ENCODE results near the gene TNFRSF4. TPM values are rescaled to one million over a fixed set of nuclear protein-coding genes. Genes with fewer than 3 reads are reported as not detected.

TNFRSF4 gene
- total and polyA plus RNA-seq, 4 experiments from 2014 or later: 13.5 to 75.1 (median 39.3) TPM

GRCh38 chr1:1168451-1169411 is 45.2 kb downstream of the TNFRSF4 start:
- Histone ChIP-seq H3K4me1 (ENCODE audit: insufficient read depth, low read length) (peaks cover 38% of the 10 kb centered on the region), H3K27ac (ENCODE audit: low read depth, low read length) (no peak overlapping the region), H3K27me3 (ENCODE audit: insufficient read depth, low read length) (no peaks in the 10 kb centered on the region), H3K4me3 (ENCODE audit: low read length in 2 of 2) (no peak overlapping the region), H3K9me3 (ENCODE audit: control insufficient read depth in 1 of 2, low read length in 2 of 2) (no peaks in the 10 kb centered on the region), H3K36me3 (ENCODE audit: insufficient read depth, low read length) (no peaks in the 10 kb centered on the region)
- CTCF ChIA-PET (ENCODE audit: partially characterized antibody): no interaction called here
- H3K4me1 Mint-ChIP-seq: peaks cover 5 to 18% (median 9%) of the 10 kb centered on the region in 4 donors
- intact Hi-C loops (cut with micrococcal nuclease): no loop called here
- peaks cover 0 to 2% (median 0%) of the 10 kb centered on the region in 8 donors for H3K9me3 Mint-ChIP-seq
- no peak overlapping the region for H3K27ac Mint-ChIP-seq
- peaks cover 3 to 8% of the 10 kb centered on the region in 2 donors for H3K27me3 Mint-ChIP-seq
- no peak overlapping the region for H3K4me3 Mint-ChIP-seq
- no peaks in the 10 kb centered on the region for H3K36me3 Mint-ChIP-seq
- no peak for DNase-seq
- POLR2A ChIA-PET (ENCODE audit: partially characterized antibody): interaction anchor here (1.1 to 1.8 kb wide), 2 partner anchors 11 kb away, joined by 3 to 4 read pairs; no protein-coding TSS in a partner anchor

- intact Hi-C loops (cut with micrococcal nuclease): no loop called here
- H3K9me3 Mint-ChIP-seq: peaks cover 0 to 2% (median 0%) of the 10 kb centered on the region in 8 donors
- H3K4me3 Mint-ChIP-seq: no peak overlapping the region
- ChIA-PET CTCF (ENCODE audit: partially characterized antibody) (no interaction called here), POLR2A (ENCODE audit: partially characterized antibody) (interaction anchor here (1.8 kb wide), 1 partner anchor 10 kb away, joined by 4 read pairs; no protein-coding TSS in a partner anchor)
- H3K27me3 Mint-ChIP-seq: peaks cover 3 to 8% of the 10 kb centered on the region in 2 donors
- no peaks in the 10 kb centered on the region for H3K36me3 Mint-ChIP-seq
- peaks cover 30% of the 10 kb centered on the region for H3K4me1 ChIP-seq (ENCODE audit: insufficient read depth, low read length)
- DNase-seq: no peak
- no peaks in the 10 kb centered on the region for H3K36me3 ChIP-seq (ENCODE audit: insufficient read depth, low read length)
- H3K27ac Mint-ChIP-seq: no peak overlapping the region
- no peak overlapping the region for H3K27ac ChIP-seq (ENCODE audit: low read depth, low read length)
- no peak overlapping the region for H3K4me3 ChIP-seq (ENCODE audit: low read length in 2 of 2)
- no peaks in the 10 kb centered on the region for H3K9me3 ChIP-seq (ENCODE audit: control insufficient read depth in 1 of 2, low read length in 2 of 2)
- H3K27me3 ChIP-seq (ENCODE audit: insufficient read depth, low read length): no peaks in the 10 kb centered on the region
- peaks cover 5 to 13% (median 9%) of the 10 kb centered on the region in 4 donors for H3K4me1 Mint-ChIP-seq
Measured at GRCh38 chr1:1167841-1168450, 46.0 kb downstream of the TNFRSF4 start.

GRCh38 chr1:1167398-1167821 is 46.5 kb downstream of the TNFRSF4 start:
- no peak for DNase-seq
- intact Hi-C loops (cut with micrococcal nuclease): no loop called here
- H3K4me1 Mint-ChIP-seq: peaks cover 5 to 12% (median 8%) of the 10 kb centered on the region in 4 donors
- H3K4me3 ChIP-seq (ENCODE audit: low read length in 2 of 2): no peak overlapping the region
- no peak overlapping the region for H3K4me3 Mint-ChIP-seq
- H3K4me1 ChIP-seq (ENCODE audit: insufficient read depth, low read length): peaks cover 28% of the 10 kb centered on the region
- H3K27me3 ChIP-seq (ENCODE audit: insufficient read depth, low read length): no peaks in the 10 kb centered on the region
- no peak overlapping the region for H3K27ac Mint-ChIP-seq
- H3K9me3 Mint-ChIP-seq: peaks cover 0 to 2% (median 0%) of the 10 kb centered on the region in 8 donors
- ChIA-PET CTCF (ENCODE audit: partially characterized antibody) (no interaction called here), POLR2A (ENCODE audit: partially characterized antibody) (interaction anchor here (1.8 kb wide), 1 partner anchor 10 kb away, joined by 4 read pairs; no protein-coding TSS in a partner anchor)
- H3K9me3 ChIP-seq (ENCODE audit: control insufficient read depth in 1 of 2, low read length in 2 of 2): no peaks in the 10 kb centered on the region
- no peak overlapping the region for H3K27ac ChIP-seq (ENCODE audit: low read depth, low read length)
- H3K36me3 Mint-ChIP-seq: no peaks in the 10 kb centered on the region
- H3K27me3 Mint-ChIP-seq: peaks cover 3 to 8% of the 10 kb centered on the region in 2 donors
- H3K36me3 ChIP-seq (ENCODE audit: insufficient read depth, low read length): no peaks in the 10 kb centered on the region

GRCh38 chr1:1166642-1167397 is 47.1 kb downstream of the TNFRSF4 start:
- H3K4me1 ChIP-seq (ENCODE audit: insufficient read depth, low read length): peaks cover 22% of the 10 kb centered on the region
- no peak overlapping the region for H3K4me3 ChIP-seq (ENCODE audit: low read length in 2 of 2)
- H3K27me3 Mint-ChIP-seq: peaks cover 3 to 8% of the 10 kb centered on the region in 2 donors
- H3K36me3 Mint-ChIP-seq: no peaks in the 10 kb centered on the region
- intact Hi-C loops (cut with micrococcal nuclease): no loop called here
- CTCF ChIA-PET (ENCODE audit: partially characterized antibody): no interaction called here
- no peak overlapping the region for H3K4me3 Mint-ChIP-seq
- H3K9me3 ChIP-seq (ENCODE audit: control insufficient read depth in 1 of 2, low read length in 2 of 2): no peaks in the 10 kb centered on the region
- POLR2A ChIA-PET (ENCODE audit: partially characterized antibody): no interaction called here
- no peaks in the 10 kb centered on the region for H3K27me3 ChIP-seq (ENCODE audit: insufficient read depth, low read length)
- H3K27ac ChIP-seq (ENCODE audit: low read depth, low read length): no peak overlapping the region
- DNase-seq: no peak
- H3K4me1 Mint-ChIP-seq: peaks cover 3 to 6% (median 5%) of the 10 kb centered on the region in 4 donors
- no peaks in the 10 kb centered on the region for H3K36me3 ChIP-seq (ENCODE audit: insufficient read depth, low read length)
- no peaks in the 10 kb centered on the region for H3K9me3 Mint-ChIP-seq
- no peak overlapping the region for H3K27ac Mint-ChIP-seq

DNA sequence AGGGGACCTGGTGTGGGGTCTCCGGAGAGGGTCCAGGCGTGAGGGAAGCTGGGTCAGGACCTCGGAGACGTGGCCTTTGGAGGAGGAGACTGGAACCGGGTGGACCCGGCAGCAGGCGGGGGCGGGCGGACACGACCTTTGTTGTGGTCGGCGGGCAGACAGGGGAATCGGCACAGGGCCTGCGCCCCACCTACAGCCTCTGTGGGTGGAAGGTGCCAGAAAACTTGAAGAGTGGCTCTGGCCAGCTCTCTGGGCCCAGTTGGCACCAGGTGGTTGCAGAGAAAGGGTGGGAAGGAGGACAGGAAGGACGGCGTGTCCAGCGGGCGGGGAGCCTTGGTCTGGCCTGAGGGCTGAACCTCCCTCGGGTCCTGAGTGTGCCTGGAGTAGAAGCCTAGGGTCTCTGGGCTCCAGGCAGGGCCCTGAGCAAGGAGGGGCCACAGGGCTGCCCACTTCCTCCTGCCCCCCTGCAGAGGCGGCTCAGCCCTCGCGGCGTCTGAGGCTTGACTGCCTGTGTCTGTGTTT is 48.0 kb downstream of the TNFRSF4 start:
- intact Hi-C loops (cut with micrococcal nuclease): no loop called here
- Mint-ChIP-seq H3K9me3 (no peaks in the 10 kb centered on the region), H3K4me3 (no peak overlapping the region), H3K27ac (no peak overlapping the region), H3K27me3 (peaks cover 3 to 8% of the 10 kb centered on the region in 2 donors), H3K4me1 (peaks cover 3 to 5% (median 5%) of the 10 kb centered on the region in 4 donors), H3K36me3 (no peaks in the 10 kb centered on the region)
- H3K27me3 ChIP-seq (ENCODE audit: insufficient read depth, low read length): no peaks in the 10 kb centered on the region
- no peak overlapping the region for H3K4me3 ChIP-seq (ENCODE audit: low read length in 2 of 2)
- no peaks in the 10 kb centered on the region for H3K9me3 ChIP-seq (ENCODE audit: control insufficient read depth in 1 of 2, low read length in 2 of 2)
- no peak for DNase-seq
- CTCF ChIA-PET (ENCODE audit: partially characterized antibody): no interaction called here
- no peaks in the 10 kb centered on the region for H3K36me3 ChIP-seq (ENCODE audit: insufficient read depth, low read length)
- H3K27ac ChIP-seq (ENCODE audit: low read depth, low read length): no peak overlapping the region
- POLR2A ChIA-PET (ENCODE audit: partially characterized antibody): no interaction called here
- H3K4me1 ChIP-seq (ENCODE audit: insufficient read depth, low read length): peaks cover 13% of the 10 kb centered on the region

GRCh38 chr1:1165485-1165884 is 48.5 kb downstream of the TNFRSF4 start:
- intact Hi-C loops (cut with micrococcal nuclease): no loop called here
- H3K9me3 Mint-ChIP-seq: no peaks in the 10 kb centered on the region
- no peak overlapping the region for H3K27ac Mint-ChIP-seq
- no peaks in the 10 kb centered on the region for H3K27me3 ChIP-seq (ENCODE audit: insufficient read depth, low read length)
- DNase-seq: no peak
- peaks cover 3 to 8% of the 10 kb centered on the region in 2 donors for H3K27me3 Mint-ChIP-seq
- H3K4me3 Mint-ChIP-seq: no peak overlapping the region
- no peaks in the 10 kb centered on the region for H3K36me3 ChIP-seq (ENCODE audit: insufficient read depth, low read length)
- H3K4me3 ChIP-seq (ENCODE audit: low read length in 2 of 2): no peak overlapping the region
- no peaks in the 10 kb centered on the region for H3K36me3 Mint-ChIP-seq
- H3K4me1 ChIP-seq (ENCODE audit: insufficient read depth, low read length): peaks cover 9% of the 10 kb centered on the region
- CTCF ChIA-PET (ENCODE audit: partially characterized antibody): no interaction called here
- no peak overlapping the region for H3K27ac ChIP-seq (ENCODE audit: low read depth, low read length)
- H3K9me3 ChIP-seq (ENCODE audit: control insufficient read depth in 1 of 2, low read length in 2 of 2): no peaks in the 10 kb centered on the region
- H3K4me1 Mint-ChIP-seq: peaks cover 3 to 5% (median 5%) of the 10 kb centered on the region in 4 donors
- POLR2A ChIA-PET (ENCODE audit: partially characterized antibody): no interaction called here

Measured in CD4-positive, alpha-beta memory T cell (primary cell).